COLO829 (cell line): ENCODE data around the gene MEIS1.

ENCODE experiments used
- DNase-seq: peaks from one replicate; pipeline ENCODE4 v3.0.0; 2012; ENCODE audit warnings: low spot score

Gene MEIS1

GRCh38 chr2:66443979-66444861 lies 9.3 kb downstream of the MEIS1 start:
- DNase-seq: no peak

GRCh38 chr2:66445076-66445924 lies 10.4 kb downstream of the MEIS1 start:
- DNase-seq: no peak

GRCh38 chr2:66445925-66446871 lies 11.3 kb downstream of the MEIS1 start:
- no peak for DNase-seq

- DNase-seq: no peak
These were observed 12.0 kb downstream of the MEIS1 start for GRCh38 chr2:66446941-66447340.

- no peak for DNase-seq
These were observed 12.8 kb downstream of the MEIS1 start for GRCh38 chr2:66447677-66448076.

GRCh38 chr2:66448136-66448991 lies 13.4 kb downstream of the MEIS1 start:
- DNase-seq: no peak

- no peak for DNase-seq
These were observed 17.3 kb downstream of the MEIS1 start for GRCh38 chr2:66452214-66452613.

GRCh38 chr2:66452917-66453316 lies 18.0 kb downstream of the MEIS1 start:
- no peak for DNase-seq

GRCh38 chr2:66455490-66455889 lies 20.6 kb downstream of the MEIS1 start:
- DNase-seq: no peak

- no peak for DNase-seq
These were observed 21.5 kb downstream of the MEIS1 start for GRCh38 chr2:66456183-66457041.

- DNase-seq: no peak
These were observed 22.6 kb downstream of the MEIS1 start for GRCh38 chr2:66457545-66457944.

- no peak for DNase-seq
These were observed 25.1 kb downstream of the MEIS1 start for GRCh38 chr2:66460031-66460430.

GRCh38 chr2:66461001-66461663 lies 26.2 kb downstream of the MEIS1 start:
- DNase-seq: no peak

GRCh38 chr2:66461664-66462500 lies 27.0 kb downstream of the MEIS1 start:
- no peak for DNase-seq

- DNase-seq: no peak
These were observed 27.5 kb downstream of the MEIS1 start for GRCh38 chr2:66462501-66462825.

GRCh38 chr2:66463206-66463755 lies 28.4 kb downstream of the MEIS1 start:
- DNase-seq: no peak

GRCh38 chr2:66464930-66465637 lies 30.2 kb downstream of the MEIS1 start:
- no peak for DNase-seq

- DNase-seq: no peak
These were observed 31.5 kb downstream of the MEIS1 start for GRCh38 chr2:66466433-66466832.
